ENCODE data around the gene LOXL3. TPM values are rescaled to one million over a fixed set of nuclear protein-coding genes. Genes with fewer than 3 reads are reported as not detected.

LOXL3 gene
- total and polyA plus RNA-seq, 9 donors: 2.3 to 8.5 (median 4.4) TPM

DNA sequence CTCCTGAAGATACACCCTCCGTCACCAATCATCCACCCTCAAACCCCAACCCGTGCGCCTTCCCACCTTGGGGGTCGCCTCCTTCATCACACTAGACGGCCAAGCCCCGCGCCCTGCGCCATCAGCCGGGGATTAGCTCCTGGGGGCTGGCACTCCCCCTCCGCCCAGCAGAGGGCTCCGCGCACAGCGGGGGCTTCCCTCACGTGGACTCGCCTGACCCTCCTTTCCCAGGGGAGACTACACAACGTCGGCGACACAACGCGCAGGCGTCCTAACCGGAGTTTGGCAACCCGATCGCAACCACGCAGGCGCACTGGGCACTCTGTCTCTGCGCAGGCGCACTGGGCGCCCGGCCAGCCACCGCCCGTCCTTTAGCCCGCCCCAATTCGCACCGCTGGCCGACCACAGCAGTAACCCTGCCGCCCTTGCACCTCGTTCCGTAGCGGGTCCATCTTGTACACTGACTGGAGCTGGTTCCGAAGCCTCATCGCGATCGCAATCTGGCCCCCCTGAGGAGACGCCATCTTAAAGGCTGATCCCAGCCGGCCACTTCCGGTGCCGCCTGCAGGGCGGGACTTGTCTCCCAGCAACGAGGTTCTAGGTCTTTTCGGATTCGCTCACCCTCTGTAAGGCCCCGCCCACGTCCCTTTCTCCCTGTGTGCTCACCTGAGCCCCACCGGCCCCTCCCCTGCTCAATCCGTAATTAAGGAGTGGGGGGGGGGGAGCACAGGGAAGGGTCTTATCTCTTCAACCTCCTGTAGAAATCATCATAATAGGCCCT is 46.4 kb downstream of the LOXL3 start, which contains the start of gene PCGF1:
Gene PCGF1, minus strand, starts transcription at position 551 of the 781 bp plus-strand sequence. Its CDS starts 27 bp downstream, at position 524.
- peak within 1 kb of the TSS; percentile 71 for H3K4me3 ChIP-seq
- H3K9me3 ChIP-seq: no peaks in the 10 kb centered on the region
- no peaks in the 10 kb centered on the region for H3K27me3 ChIP-seq
- H3K27ac ChIP-seq: peak within 1 kb of the TSS; percentile 98 to 99
- DNase-seq: peak; percentile 99 to 100 (median 100)
- intact Hi-C loops (cut with DNase I): loop anchor here in 1 of 4 donors (10.0 kb wide), 1 partner anchor 77 kb away; no protein-coding TSS in a partner anchor
- TF ChIP-seq, protein P1, sequence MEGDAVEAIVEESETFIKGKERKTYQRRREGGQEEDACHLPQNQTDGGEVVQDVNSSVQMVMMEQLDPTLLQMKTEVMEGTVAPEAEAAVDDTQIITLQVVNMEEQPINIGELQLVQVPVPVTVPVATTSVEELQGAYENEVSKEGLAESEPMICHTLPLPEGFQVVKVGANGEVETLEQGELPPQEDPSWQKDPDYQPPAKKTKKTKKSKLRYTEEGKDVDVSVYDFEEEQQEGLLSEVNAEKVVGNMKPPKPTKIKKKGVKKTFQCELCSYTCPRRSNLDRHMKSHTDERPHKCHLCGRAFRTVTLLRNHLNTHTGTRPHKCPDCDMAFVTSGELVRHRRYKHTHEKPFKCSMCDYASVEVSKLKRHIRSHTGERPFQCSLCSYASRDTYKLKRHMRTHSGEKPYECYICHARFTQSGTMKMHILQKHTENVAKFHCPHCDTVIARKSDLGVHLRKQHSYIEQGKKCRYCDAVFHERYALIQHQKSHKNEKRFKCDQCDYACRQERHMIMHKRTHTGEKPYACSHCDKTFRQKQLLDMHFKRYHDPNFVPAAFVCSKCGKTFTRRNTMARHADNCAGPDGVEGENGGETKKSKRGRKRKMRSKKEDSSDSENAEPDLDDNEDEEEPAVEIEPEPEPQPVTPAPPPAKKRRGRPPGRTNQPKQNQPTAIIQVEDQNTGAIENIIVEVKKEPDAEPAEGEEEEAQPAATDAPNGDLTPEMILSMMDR (IDR thresholded peaks at IDR 0.05): peak in 2 of 3 donors; percentile 19 to 37
- TF ChIP-seq POLR2A (IDR thresholded peaks at IDR 0.05): peak; percentile 22
- no peak for TF ChIP-seq EP300 (IDR thresholded peaks at IDR 0.05)
- H3K36me3 ChIP-seq: no peaks in the 10 kb centered on the region
- peaks cover 5% of the 10 kb centered on the region for H3K4me1 ChIP-seq (ENCODE audit: insufficient read depth)
- 0 to 2% (median 1%) methylated on average over 56 of the region's 56 CpGs for WGBS, 3 donors

DNA sequence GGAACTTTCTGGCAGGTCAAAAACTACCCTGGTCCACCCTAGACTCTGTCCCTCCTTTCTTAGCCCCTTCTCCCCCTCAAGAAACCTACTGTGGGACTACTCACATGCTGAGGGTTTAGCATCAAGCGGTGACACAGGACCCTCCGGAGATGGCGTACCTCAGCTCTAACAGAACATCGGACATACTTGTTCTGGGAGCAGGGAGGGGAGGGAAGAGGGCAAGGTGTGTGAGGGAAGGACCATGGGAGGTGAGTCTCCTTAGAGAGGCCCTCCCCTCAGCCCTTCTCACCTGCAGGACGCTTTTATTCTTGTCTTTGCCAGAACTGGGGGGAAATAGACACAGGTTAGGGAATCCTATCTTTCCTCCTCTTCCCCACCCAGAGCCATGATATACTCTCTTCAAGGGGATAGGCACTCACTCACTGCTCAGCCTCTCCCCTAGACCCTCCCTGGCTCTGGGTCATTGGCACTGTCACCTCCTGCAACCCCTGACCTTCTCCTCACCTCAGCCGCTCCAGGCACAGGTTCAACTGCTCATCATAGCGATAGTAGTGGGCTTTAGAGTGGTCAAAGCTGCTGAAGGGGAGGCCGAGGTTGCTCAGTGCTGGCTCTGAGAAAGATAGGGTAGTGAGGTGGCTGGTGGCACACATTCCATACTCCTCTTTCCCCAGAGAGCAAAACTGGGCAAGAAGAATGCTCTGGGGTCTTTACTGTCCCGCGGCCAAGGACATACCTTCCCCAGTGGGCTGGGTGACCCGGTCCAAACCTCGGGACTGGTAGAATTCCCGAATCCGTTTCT is 48.1 kb downstream of the LOXL3 start:
- Histone ChIP-seq H3K4me1 (ENCODE audit: insufficient read depth) (peaks cover 5% of the 10 kb centered on the region), H3K4me3 (no peak overlapping the region), H3K27me3 (no peaks in the 10 kb centered on the region), H3K27ac (no peak overlapping the region), H3K9me3 (no peaks in the 10 kb centered on the region), H3K36me3 (no peaks in the 10 kb centered on the region)
- WGBS, 3 donors: 93 to 96% (median 95%) methylated on average over 14 of the region's 14 CpGs
- DNase-seq: peak in 1 of 5 donors; percentile 30
- intact Hi-C loops (cut with DNase I): loop anchor here in 1 of 4 donors (10.0 kb wide), 1 partner anchor 79 kb away; no protein-coding TSS in a partner anchor
- TF ChIP-seq, protein P1 (IDR thresholded peaks at IDR 0.05): no peak

DNA sequence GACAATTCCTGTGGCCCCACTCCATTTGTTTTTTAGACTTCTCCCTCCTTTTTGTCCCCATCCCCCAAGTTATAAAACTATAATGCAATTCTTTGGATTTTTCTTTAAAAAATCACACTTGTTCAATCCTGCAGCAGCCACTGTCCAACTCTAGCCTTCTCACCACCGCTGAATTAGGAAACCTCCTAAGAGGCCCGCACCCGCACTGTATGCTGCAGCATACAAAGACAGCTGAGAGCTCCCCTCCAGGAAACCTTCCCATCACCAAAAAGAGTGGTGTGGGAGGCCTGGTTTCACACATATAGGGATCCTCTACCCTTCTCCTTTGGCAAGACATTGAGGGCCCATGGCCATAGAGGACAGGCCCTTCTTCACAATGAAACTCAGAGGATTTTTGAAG is 49.2 kb downstream of the LOXL3 start:
- no peaks in the 10 kb centered on the region for H3K36me3 ChIP-seq
- intact Hi-C loops (cut with DNase I): loop anchor here in 1 of 4 donors (10.0 kb wide), 1 partner anchor 80 kb away; no protein-coding TSS in a partner anchor
- H3K9me3 ChIP-seq: no peaks in the 10 kb centered on the region
- DNase-seq: peak in 1 of 5 donors; percentile 7
- H3K27me3 ChIP-seq: no peaks in the 10 kb centered on the region
- TF ChIP-seq POLR2A (IDR thresholded peaks at IDR 0.05) (no peak), EP300 (IDR thresholded peaks at IDR 0.05) (no peak)
- TF ChIP-seq, protein P1 (IDR thresholded peaks at IDR 0.05): no peak
- H3K4me3 ChIP-seq: no peak overlapping the region
- 92 to 97% (median 95%) methylated on average over 3 of the region's 3 CpGs for WGBS, 3 donors
- H3K4me1 ChIP-seq (ENCODE audit: insufficient read depth): peaks cover 5% of the 10 kb centered on the region
- no peak overlapping the region for H3K27ac ChIP-seq
